ENCODE results near the gene EN1.

The EN1 gene

DNA sequence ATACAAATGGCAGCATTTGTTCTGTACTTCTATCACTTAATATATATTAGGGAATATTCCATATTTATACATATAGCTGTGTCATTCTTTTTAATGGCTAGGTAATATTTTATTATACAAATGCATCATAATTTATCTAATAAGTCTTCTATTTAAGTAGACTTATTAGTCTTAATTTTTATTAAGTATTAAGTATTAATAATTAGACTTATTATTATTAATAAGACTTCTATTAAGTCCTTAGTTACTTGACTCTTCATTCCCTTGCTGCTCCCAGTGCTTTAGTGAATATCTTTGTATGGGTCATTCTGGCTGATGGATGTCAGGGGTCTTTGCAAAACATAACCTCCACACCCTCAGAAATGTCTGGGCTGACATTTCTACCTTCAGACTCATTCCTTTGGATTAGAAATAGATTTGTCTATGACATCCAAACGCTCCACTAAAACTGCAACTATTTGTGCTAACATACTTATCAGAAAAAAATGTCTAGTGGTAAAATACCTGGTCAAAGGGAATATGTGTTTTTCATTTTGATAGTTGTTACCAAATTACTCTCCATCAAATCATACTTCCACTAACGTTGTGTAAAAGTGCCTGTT lies 35.8 kb downstream of the EN1 start:
- H3K4me3 ChIP-seq (ENCODE audit: low read depth, low read length): no peak overlapping the region
- DNase-seq (ENCODE audit: low read depth): no peak
- TF ChIP-seq, protein P1, sequence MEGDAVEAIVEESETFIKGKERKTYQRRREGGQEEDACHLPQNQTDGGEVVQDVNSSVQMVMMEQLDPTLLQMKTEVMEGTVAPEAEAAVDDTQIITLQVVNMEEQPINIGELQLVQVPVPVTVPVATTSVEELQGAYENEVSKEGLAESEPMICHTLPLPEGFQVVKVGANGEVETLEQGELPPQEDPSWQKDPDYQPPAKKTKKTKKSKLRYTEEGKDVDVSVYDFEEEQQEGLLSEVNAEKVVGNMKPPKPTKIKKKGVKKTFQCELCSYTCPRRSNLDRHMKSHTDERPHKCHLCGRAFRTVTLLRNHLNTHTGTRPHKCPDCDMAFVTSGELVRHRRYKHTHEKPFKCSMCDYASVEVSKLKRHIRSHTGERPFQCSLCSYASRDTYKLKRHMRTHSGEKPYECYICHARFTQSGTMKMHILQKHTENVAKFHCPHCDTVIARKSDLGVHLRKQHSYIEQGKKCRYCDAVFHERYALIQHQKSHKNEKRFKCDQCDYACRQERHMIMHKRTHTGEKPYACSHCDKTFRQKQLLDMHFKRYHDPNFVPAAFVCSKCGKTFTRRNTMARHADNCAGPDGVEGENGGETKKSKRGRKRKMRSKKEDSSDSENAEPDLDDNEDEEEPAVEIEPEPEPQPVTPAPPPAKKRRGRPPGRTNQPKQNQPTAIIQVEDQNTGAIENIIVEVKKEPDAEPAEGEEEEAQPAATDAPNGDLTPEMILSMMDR (conservative IDR thresholded peaks at IDR 0.05; ENCODE audit: low read depth, low read length): no peak

DNA sequence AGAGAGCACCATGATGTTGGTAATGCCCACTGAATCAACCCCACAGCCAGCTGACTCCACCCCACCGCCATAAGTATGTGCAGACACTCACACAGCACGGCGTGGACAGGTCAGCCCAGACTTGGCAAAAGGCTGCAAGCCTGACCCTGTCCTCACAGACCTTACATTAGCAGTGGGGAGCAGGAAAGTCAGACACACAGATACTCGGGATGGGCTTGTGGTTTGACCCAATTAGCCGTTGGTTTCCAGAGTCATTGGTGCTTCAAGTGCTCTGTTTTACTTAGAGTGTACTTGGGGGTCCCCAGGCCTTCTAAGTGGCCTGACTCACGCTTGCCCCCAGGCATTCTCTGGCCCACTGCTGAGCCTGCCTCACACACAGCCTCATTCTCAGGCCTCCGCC lies 36.7 kb downstream of the EN1 start:
- DNase-seq (ENCODE audit: low read depth): no peak
- TF ChIP-seq, protein P1 (conservative IDR thresholded peaks at IDR 0.05; ENCODE audit: low read depth, low read length): no peak
- no peak overlapping the region for H3K4me3 ChIP-seq (ENCODE audit: low read depth, low read length)

DNA sequence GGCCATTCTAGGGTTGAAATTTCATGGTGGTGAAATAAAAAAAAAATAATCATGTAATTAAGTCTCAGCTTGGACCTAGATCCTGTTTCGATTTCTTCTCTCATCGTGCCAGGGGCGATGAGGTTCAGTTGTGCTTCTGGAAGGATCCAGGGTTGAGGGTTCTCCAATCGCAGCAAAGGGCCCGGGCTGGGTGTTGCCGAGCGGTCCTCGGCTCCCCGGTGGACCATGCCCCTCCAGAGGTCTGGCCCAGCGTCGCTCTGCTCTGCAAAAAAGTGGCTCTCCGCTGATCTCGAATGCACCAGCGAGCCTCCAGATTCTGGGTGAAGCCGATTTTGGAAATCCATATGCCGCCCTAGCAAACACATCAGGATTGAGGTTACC lies 39.0 kb downstream of the EN1 start:
- no peak for DNase-seq (ENCODE audit: low read depth)
- H3K4me3 ChIP-seq (ENCODE audit: low read depth, low read length): no peak overlapping the region
- TF ChIP-seq, protein P1 (conservative IDR thresholded peaks at IDR 0.05; ENCODE audit: low read depth, low read length): no peak

DNA sequence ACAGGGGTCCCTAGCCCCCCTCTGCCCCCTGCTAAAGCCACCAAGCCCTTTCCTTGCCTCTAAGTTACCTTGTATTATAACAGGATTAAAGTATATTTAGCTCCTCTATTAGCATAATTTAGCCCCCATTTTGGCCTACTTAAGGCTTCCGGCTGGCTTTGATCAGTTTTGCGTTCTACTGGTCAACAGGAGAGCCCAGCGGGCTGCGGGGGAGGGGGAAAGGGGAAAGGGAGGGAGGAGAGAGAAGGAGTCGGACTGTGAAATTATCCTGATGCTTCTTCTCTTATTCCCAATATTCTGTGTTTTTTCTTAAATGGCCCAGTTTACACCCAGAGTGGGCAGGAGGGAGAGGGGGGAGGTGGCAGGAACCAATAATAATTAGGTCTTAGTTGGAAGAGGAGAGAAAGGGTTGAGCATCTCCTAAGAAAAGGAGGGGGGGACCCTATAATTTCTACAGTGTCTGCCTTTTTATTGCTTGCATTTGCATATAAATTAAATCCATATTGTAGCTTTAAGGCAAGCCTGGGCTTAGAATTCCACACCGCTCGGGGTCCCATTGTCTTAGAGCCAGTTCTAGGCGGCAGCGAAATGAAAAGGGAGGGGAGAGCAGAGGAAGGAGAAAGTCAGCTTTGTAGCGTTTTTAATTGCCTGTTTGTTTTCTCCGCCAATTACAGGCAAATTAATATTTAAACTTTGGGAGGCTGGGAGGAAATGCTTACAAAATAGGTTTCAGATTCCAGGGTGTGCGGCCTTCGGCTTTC lies 39.6 kb downstream of the EN1 start:
- TF ChIP-seq, protein P1 (conservative IDR thresholded peaks at IDR 0.05; ENCODE audit: low read depth, low read length): no peak
- H3K4me3 ChIP-seq (ENCODE audit: low read depth, low read length): no peak overlapping the region
- no peak for DNase-seq (ENCODE audit: low read depth)

DNA sequence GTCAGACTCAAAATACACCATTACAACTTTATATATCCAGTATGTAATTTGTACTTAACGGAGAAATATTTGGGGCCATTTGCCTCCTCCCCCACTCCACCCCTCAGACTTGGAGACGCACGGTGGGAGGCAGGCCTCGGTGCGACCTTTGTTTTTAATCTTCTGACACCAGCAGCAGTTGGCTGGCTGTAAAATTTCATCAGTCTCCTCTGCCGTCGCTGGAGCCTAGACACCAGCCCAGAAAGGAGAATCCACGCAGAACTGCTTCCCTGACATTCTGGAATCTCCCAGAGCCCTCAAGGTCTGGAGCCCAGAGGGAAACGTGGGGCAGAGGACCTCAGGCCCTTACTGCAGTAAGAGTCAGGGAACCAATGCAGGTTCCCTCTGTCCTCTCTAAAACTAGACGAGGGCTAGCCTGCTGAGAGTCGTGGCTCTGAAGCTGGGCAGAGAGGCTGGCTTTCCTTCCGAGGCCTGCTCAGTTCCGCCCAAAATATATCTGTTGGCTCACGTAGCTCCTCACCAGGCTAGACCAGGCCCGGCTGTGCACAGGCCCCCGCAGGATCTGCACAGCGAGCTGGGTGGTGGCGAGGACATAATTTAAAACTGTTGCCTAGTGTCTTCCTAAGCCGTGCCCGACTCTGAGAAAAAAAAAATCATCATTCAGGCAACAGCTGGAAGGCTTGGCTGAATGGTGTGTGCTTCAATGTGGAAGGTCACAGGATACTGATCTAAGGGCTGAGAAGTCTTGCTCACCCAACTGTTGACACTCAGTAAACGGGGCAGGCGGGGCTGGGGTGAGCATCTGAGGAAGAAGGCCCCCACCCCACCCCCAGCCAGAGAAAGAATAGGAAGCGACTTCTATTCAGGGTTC lies 40.4 kb downstream of the EN1 start:
- DNase-seq (ENCODE audit: low read depth): no peak
- H3K4me3 ChIP-seq (ENCODE audit: low read depth, low read length): no peak overlapping the region
- TF ChIP-seq, protein P1 (conservative IDR thresholded peaks at IDR 0.05; ENCODE audit: low read depth, low read length): no peak

DNA sequence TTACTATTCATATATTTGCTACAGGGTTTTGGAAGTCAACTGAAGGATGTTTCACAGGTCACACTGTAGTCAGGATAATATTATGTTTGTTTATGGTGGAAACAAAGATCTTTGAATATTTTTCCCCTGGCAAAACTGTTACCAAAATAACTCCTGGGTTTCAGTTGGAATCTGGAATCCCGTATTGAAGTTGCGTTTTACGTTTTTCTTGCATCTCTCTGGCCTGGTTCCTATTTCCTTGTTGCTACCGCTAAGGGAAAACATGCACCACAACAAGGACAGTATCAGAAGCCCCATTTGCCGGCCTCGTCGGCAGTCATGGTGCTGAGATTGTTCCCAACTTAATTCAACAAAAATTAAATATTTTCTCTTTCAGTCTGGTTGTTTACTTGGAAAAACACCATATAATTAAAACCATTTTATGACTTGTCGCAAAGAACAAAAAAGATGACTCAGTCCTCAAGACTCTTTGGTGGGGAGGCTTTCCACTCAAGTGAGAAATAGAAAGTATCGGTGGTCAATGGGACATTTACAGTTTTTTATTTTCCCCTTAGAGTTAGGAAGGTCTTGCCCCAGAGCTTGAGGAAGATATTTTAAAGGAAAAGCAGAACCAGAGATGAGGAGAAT lies 42.3 kb downstream of the EN1 start:
- H3K4me3 ChIP-seq (ENCODE audit: low read depth, low read length): no peak overlapping the region
- DNase-seq (ENCODE audit: low read depth): no peak
- TF ChIP-seq, protein P1 (conservative IDR thresholded peaks at IDR 0.05; ENCODE audit: low read depth, low read length): no peak

Data from choroid plexus epithelial cell (primary cell).